OCI-LY3 (cell line): ENCODE results near the gene RBMS3.

Source experiments
- EZH2phosphoT487 ChIP-seq: fragments of 200-600 bp; shearing (Covaris generic); IDR thresholded peaks from 2 replicates; pipeline ENCODE4 v1.6.1; 2018; ENCODE audit warnings: antibody characterized with exemption, mixed run types, low read depth
- TF ChIP-seq, protein P1 (sequence below): fragments of 200-600, 300-600 bp; sonication (generic); IDR thresholded peaks from 2 replicates; pipeline ENCODE4 v1.5.1; 2014; ENCODE audit warnings: antibody characterized with exemption, low read length, low read depth

- TF ChIP-seq, protein P1, sequence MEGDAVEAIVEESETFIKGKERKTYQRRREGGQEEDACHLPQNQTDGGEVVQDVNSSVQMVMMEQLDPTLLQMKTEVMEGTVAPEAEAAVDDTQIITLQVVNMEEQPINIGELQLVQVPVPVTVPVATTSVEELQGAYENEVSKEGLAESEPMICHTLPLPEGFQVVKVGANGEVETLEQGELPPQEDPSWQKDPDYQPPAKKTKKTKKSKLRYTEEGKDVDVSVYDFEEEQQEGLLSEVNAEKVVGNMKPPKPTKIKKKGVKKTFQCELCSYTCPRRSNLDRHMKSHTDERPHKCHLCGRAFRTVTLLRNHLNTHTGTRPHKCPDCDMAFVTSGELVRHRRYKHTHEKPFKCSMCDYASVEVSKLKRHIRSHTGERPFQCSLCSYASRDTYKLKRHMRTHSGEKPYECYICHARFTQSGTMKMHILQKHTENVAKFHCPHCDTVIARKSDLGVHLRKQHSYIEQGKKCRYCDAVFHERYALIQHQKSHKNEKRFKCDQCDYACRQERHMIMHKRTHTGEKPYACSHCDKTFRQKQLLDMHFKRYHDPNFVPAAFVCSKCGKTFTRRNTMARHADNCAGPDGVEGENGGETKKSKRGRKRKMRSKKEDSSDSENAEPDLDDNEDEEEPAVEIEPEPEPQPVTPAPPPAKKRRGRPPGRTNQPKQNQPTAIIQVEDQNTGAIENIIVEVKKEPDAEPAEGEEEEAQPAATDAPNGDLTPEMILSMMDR = no peak
- no peak for TF ChIP-seq EZH2phosphoT487
Observed at GRCh38 chr3:29852767-29853166, 571.9 kb downstream of the RBMS3 start.
